ENCODE measurements around the gene TTC39C.
"Not testable (repeated sequence)": the region's sequence is repeated elsewhere in the genome, so short reads cannot be mapped to it uniquely, and the experiment has no call there.

Gene TTC39C

GRCh38 chr18:24053211-24053610 lies 38.7 kb downstream of the TTC39C start:
- DNase-seq (ENCODE audit: low read depth) = no peak
- H3K4me3 ChIP-seq (ENCODE audit: low read length) = no peak overlapping the region
- TF ChIP-seq CTCF (conservative IDR thresholded peaks at IDR 0.05; ENCODE audit: low read length) = no peak

GRCh38 chr18:24054130-24054529 lies 39.6 kb downstream of the TTC39C start:
- peak; percentile 85 for DNase-seq (ENCODE audit: low read depth)
- TF ChIP-seq CTCF (conservative IDR thresholded peaks at IDR 0.05; ENCODE audit: low read length) = no peak
- no peak overlapping the region for H3K4me3 ChIP-seq (ENCODE audit: low read length)

GRCh38 chr18:24055009-24055804 lies 40.7 kb downstream of the TTC39C start:
- no peak for DNase-seq (ENCODE audit: low read depth)
- no peak overlapping the region for H3K4me3 ChIP-seq (ENCODE audit: low read length)
- no peak for TF ChIP-seq CTCF (conservative IDR thresholded peaks at IDR 0.05; ENCODE audit: low read length)

GRCh38 chr18:24055878-24056277 lies 41.3 kb downstream of the TTC39C start:
- TF ChIP-seq CTCF (conservative IDR thresholded peaks at IDR 0.05; ENCODE audit: low read length) = no peak
- DNase-seq (ENCODE audit: low read depth) = no peak
- no peak overlapping the region for H3K4me3 ChIP-seq (ENCODE audit: low read length)

- H3K4me3 ChIP-seq (ENCODE audit: low read length) = no peak overlapping the region
- no peak for DNase-seq (ENCODE audit: low read depth)
- no peak for TF ChIP-seq CTCF (conservative IDR thresholded peaks at IDR 0.05; ENCODE audit: low read length)
Measured at GRCh38 chr18:24056506-24056905, 42.0 kb downstream of the TTC39C start.

GRCh38 chr18:24057804-24058203 lies 43.2 kb downstream of the TTC39C start:
- H3K4me3 ChIP-seq (ENCODE audit: low read length) = no peak overlapping the region
- no peak for TF ChIP-seq CTCF (conservative IDR thresholded peaks at IDR 0.05; ENCODE audit: low read length)
- no peak for DNase-seq (ENCODE audit: low read depth)

GRCh38 chr18:24059385-24059784 lies 44.8 kb downstream of the TTC39C start:
- not testable (repeated sequence) for DNase-seq (ENCODE audit: low read depth); H3K4me3 ChIP-seq (ENCODE audit: low read length)

Measured in AG10803 (cell line).